Smooth muscle cell (in vitro differentiated cells): ENCODE data around the gene EFNB2. TPM values are rescaled to one million over a fixed set of nuclear protein-coding genes. Genes with fewer than 3 reads are reported as not detected.

Experiments used
- DNase-seq: peaks from one replicate; lab custom pipeline; 2025; ENCODE audit not compliant: unreplicated experiment; lab: John Stamatoyannopoulos, UW
- H2AFZ ChIP-seq: fragments of 200-600 bp; sonication (generic); 2 replicates; pipeline ENCODE4 v1.6.0; 2016; ENCODE audit warnings: antibody characterized with exemption, low read depth, mild to moderate bottlenecking
- H3F3A ChIP-seq: fragments of 200-600 bp; sonication (generic); 2 replicates; pipeline ENCODE4 v1.6.0; 2017; ENCODE audit warnings: antibody characterized with exemption, low read depth
- H3K27ac ChIP-seq: fragments of 200-600 bp; sonication (generic); 2 replicates; pipeline ENCODE4 v1.5.1; 2016; ENCODE audit warnings: low read depth, mild to moderate bottlenecking
- H3K27me3 ChIP-seq: fragments of 200-600 bp; sonication (generic); 2 replicates; pipeline ENCODE4 v1.6.1; 2016; ENCODE audit warnings: low read depth, mild to moderate bottlenecking
- H3K36me3 ChIP-seq: fragments of 200-600 bp; sonication (generic); 2 replicates; pipeline ENCODE4 v1.5.1; 2016; ENCODE audit warnings: low read depth
- H3K4me1 ChIP-seq: fragments of 200-600 bp; sonication (generic); 2 replicates; pipeline ENCODE4 v1.5.1; 2016; ENCODE audit warnings: low read depth
- H3K4me2 ChIP-seq: fragments of 200-600 bp; sonication (generic); 2 replicates; pipeline ENCODE4 v1.6.0; 2016; ENCODE audit warnings: mild to moderate bottlenecking
- H3K4me3 ChIP-seq: fragments of 200-600 bp; sonication (generic); 2 replicates; pipeline ENCODE4 v1.5.1; 2016; ENCODE audit warnings: mild to moderate bottlenecking
- H3K79me2 ChIP-seq: fragments of 200-600 bp; sonication (generic); 2 replicates; pipeline ENCODE4 v1.6.0; 2016; ENCODE audit warnings: low read depth, mild to moderate bottlenecking
- H3K9ac ChIP-seq: fragments of 200-600 bp; sonication (generic); 2 replicates; pipeline ENCODE4 v1.6.0; 2016; ENCODE audit warnings: low read depth
- H3K9me3 ChIP-seq: fragments of 200-600 bp; sonication (generic); replicated peaks from 2 replicates; pipeline ENCODE4 v1.5.1; 2016; ENCODE audit warnings: low read depth
- H4K20me1 ChIP-seq: fragments of 200-600 bp; sonication (generic); 2 replicates; pipeline ENCODE4 v1.6.0; 2016; ENCODE audit warnings: low read depth
- WGBS: methylation state at CpG from one replicate; pipeline ENCODE4 v1.1.7; 2016; ENCODE audit warnings: low lambda C conversion rate; 5-methylcytosine and 5-hydroxymethylcytosine counted together
- polyA plus RNA-seq: library from polyadenylated mRNA; unstranded; fragments of >200 nt; fragmentation: Nextera tagmentation; extraction: Ambion mirVana; gene quantifications from 2 replicates; pipeline ENCODE4 v1.2.1, GENCODE V29; 2016
- total RNA-seq: library from RNA; depleted of rRNA; stranded (reverse); fragments of >200 nt; gene quantifications from 2 replicates; pipeline ENCODE4 v1.2.3, GENCODE V29; 2014
- TF ChIP-seq, protein P1 (sequence below): fragments of 200-600 bp; sonication (generic); IDR thresholded peaks from 2 replicates; pipeline ENCODE4 v1.5.1; 2017; ENCODE audit warnings: borderline replicate concordance, mild to moderate bottlenecking, antibody characterized with exemption; ENCODE audit not compliant: insufficient read depth, poor library complexity, severe bottlenecking

The EFNB2 gene
- total and polyA plus RNA-seq, 2 experiments from 2014 or later, result 15.5 to 42.0 TPM

DNA sequence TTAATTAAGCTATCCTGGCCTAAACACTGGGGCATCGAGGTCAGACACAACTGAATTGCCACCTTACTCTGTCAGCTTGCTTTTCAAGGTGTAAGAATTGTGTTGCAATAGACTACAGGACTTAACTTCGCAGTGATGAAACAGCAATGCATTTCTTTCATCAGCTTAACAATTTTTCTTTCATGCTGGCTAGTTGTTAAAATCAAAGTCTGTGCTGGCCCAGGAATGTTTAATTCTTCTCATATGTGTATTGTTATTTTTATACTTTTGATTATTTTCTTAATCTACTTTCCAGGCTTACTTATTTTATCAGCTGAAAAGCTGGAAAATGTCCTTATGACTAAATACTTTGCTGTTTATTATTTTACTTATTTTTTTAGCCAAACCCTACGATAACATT is 79.7 kb downstream of the EFNB2 start:
- no peaks in the 10 kb centered on the region for H3K27me3 ChIP-seq
- DNase-seq, result no peak
- no peak overlapping the region for H2AFZ ChIP-seq
- no peak overlapping the region for H3K4me2 ChIP-seq
- no peak overlapping the region for H3K9ac ChIP-seq
- H3K9me3 ChIP-seq, result no peaks in the 10 kb centered on the region
- H3F3A ChIP-seq, result no peaks in the 10 kb centered on the region
- H4K20me1 ChIP-seq, result no peaks in the 10 kb centered on the region
- TF ChIP-seq, protein P1, sequence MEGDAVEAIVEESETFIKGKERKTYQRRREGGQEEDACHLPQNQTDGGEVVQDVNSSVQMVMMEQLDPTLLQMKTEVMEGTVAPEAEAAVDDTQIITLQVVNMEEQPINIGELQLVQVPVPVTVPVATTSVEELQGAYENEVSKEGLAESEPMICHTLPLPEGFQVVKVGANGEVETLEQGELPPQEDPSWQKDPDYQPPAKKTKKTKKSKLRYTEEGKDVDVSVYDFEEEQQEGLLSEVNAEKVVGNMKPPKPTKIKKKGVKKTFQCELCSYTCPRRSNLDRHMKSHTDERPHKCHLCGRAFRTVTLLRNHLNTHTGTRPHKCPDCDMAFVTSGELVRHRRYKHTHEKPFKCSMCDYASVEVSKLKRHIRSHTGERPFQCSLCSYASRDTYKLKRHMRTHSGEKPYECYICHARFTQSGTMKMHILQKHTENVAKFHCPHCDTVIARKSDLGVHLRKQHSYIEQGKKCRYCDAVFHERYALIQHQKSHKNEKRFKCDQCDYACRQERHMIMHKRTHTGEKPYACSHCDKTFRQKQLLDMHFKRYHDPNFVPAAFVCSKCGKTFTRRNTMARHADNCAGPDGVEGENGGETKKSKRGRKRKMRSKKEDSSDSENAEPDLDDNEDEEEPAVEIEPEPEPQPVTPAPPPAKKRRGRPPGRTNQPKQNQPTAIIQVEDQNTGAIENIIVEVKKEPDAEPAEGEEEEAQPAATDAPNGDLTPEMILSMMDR, result no peak
- H3K4me1 ChIP-seq, result no peaks in the 10 kb centered on the region
- H3K27ac ChIP-seq, result no peak overlapping the region
- WGBS, result 66% methylated on average over 3 of the region's 3 CpGs
- no peak overlapping the region for H3K4me3 ChIP-seq
- no peaks in the 10 kb centered on the region for H3K36me3 ChIP-seq
- no peaks in the 10 kb centered on the region for H3K79me2 ChIP-seq

DNA sequence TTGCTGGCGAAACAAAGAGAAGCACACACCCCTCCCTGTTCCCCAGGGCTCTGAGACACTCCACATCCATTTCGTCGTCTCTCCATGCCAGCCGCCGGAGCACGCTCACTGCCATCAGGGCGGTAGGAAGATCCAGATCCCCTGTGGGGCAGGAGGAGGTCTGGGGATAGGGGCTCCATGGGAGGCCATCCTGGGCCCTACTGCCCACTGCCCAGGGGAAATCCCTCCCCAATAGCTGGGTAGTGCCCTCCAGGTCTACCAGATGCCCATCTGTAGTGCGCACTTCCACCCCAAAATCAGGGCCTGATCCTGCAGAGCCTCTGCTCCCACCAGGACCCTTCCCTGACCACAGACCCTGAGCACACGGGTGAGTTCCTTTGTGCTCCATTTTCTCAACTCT is 80.3 kb downstream of the EFNB2 start:
- Histone ChIP-seq H4K20me1 (no peaks in the 10 kb centered on the region), H3K36me3 (no peaks in the 10 kb centered on the region), H3K27ac (no peak overlapping the region), H3K4me3 (no peak overlapping the region), H3K79me2 (no peaks in the 10 kb centered on the region), H3K9me3 (no peaks in the 10 kb centered on the region), H3K27me3 (no peaks in the 10 kb centered on the region), H2AFZ (no peak overlapping the region), H3F3A (no peaks in the 10 kb centered on the region), H3K4me1 (no peaks in the 10 kb centered on the region), H3K9ac (no peak overlapping the region), H3K4me2 (no peak overlapping the region)
- 98% methylated on average over 9 of the region's 9 CpGs for WGBS
- no peak for DNase-seq
- TF ChIP-seq, protein P1, result no peak

DNA sequence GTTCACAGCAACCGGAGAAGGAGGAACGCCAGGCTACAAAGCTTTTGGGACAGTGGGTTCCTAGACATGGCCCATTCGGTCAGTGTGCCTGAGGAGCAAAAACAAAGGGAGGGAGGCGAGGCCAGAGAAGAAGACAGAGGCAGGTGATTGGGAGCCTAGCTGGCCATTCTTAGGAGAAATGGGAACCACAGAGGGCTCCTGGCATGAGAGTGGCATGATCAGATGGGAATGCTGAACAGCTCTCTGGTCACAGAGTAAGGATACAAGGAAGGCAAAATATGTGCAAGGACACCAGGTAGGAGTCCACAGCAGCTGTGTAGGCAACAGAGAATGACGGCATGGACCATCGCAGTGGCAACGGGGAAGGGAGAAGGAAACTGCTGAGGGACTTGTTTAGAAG is 82.4 kb downstream of the EFNB2 start:
- Histone ChIP-seq H3K79me2 (no peaks in the 10 kb centered on the region), H4K20me1 (no peaks in the 10 kb centered on the region), H3K4me2 (no peak overlapping the region), H2AFZ (no peak overlapping the region), H3K4me3 (no peak overlapping the region), H3K9ac (no peak overlapping the region), H3K27me3 (no peaks in the 10 kb centered on the region), H3F3A (no peaks in the 10 kb centered on the region), H3K4me1 (no peaks in the 10 kb centered on the region), H3K9me3 (no peaks in the 10 kb centered on the region), H3K27ac (no peak overlapping the region), H3K36me3 (no peaks in the 10 kb centered on the region)
- TF ChIP-seq, protein P1, result no peak
- DNase-seq, result no peak
- WGBS, result 96% methylated on average over 7 of the region's 7 CpGs

DNA sequence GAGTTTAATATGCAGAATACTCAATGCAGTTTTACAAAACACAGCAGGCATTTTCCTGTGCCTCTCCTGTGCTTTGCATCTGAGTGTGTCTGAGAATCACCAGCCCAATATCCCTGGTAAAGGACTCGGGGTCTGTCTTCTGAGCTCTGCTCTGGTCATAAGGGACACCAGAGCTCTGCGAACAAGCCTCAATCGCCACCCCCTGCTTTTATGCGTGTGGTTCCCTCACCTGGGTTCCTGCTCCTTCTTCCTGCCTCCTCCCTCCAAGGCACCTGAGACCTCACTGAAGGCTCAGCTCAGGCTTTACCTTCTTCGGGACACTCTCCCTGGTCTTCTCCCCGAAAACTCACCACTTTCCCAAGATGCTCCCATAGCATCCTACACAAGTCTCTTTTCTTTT is 84.5 kb downstream of the EFNB2 start:
- no peak overlapping the region for H2AFZ ChIP-seq
- no peak for DNase-seq
- H3K4me3 ChIP-seq, result no peak overlapping the region
- no peaks in the 10 kb centered on the region for H4K20me1 ChIP-seq
- no peak overlapping the region for H3K27ac ChIP-seq
- WGBS, result 90% methylated on average over 6 of the region's 6 CpGs
- H3K79me2 ChIP-seq, result no peaks in the 10 kb centered on the region
- TF ChIP-seq, protein P1, result no peak
- H3K4me1 ChIP-seq, result no peaks in the 10 kb centered on the region
- no peaks in the 10 kb centered on the region for H3K9me3 ChIP-seq
- no peaks in the 10 kb centered on the region for H3K27me3 ChIP-seq
- H3K36me3 ChIP-seq, result no peaks in the 10 kb centered on the region
- H3K9ac ChIP-seq, result no peak overlapping the region
- H3K4me2 ChIP-seq, result no peak overlapping the region
- no peaks in the 10 kb centered on the region for H3F3A ChIP-seq
